Upper lobe of left lung (tissue), 6 donors: ENCODE data around the gene PSMB3. TPM values are rescaled to one million over a fixed set of nuclear protein-coding genes. Genes with fewer than 3 reads are reported as not detected.

Experiments used
- ATAC-seq, 2 donors: fragments of 200-7000 bp; cut with Tn5 transposase; one replicate each; pipeline ENCODE4 v1.9.1; 2022; ENCODE audit warnings: mild to moderate bottlenecking in 2 of 2, moderate library complexity in 2 of 2; ENCODE audit not compliant: low FRiP score in 2 of 2
- DNase-seq, 2 donors: peaks; one replicate each; pipeline ENCODE4 v3.0.0-alpha.2; 2019 to 2020
- H3K27ac ChIP-seq, 4 donors: fragments of 200-600 bp; sonication (generic); one replicate each; pipeline ENCODE4 v1.5.1; 2016 to 2019
- H3K27me3 ChIP-seq, 4 donors: fragments of 200-600 bp; sonication (generic); one replicate each; pipeline ENCODE4 v1.5.1; 2017 to 2019
- H3K36me3 ChIP-seq, 4 donors: fragments of 200-600 bp; sonication (generic); one replicate each; pipeline ENCODE4 v1.5.1; 2016 to 2019
- H3K4me1 ChIP-seq, 4 donors: fragments of 200-600 bp; sonication (generic); one replicate each; pipeline ENCODE4 v1.5.1; 2018 to 2019
- H3K4me3 ChIP-seq, 4 donors: fragments of 200-600 bp; sonication (generic); one replicate each; pipeline ENCODE4 v1.5.1; 2017 to 2019; ENCODE audit warnings: mild to moderate bottlenecking in 2 of 4, moderate library complexity in 1 of 4
- H3K9me3 ChIP-seq, 4 donors: fragments of 200-600 bp; sonication (generic); one replicate each; pipeline ENCODE4 v1.5.1; 2018 to 2019
- EP300 ChIP-seq, 4 donors: sonication (generic); formaldehyde crosslinking; IDR thresholded peaks; one replicate each; pipeline ENCODE4 v1.5.1; 2017; ENCODE audit warnings: antibody characterized with exemption in 4 of 4, control low read depth in 2 of 4
- POLR2A ChIP-seq, 4 donors: fragments of 450-650 bp; IDR thresholded peaks; one replicate each; pipeline ENCODE4 v1.5.1; 2016 to 2017; ENCODE audit warnings: antibody characterized with exemption in 4 of 4, mild to moderate bottlenecking in 2 of 4
- POLR2AphosphoS5 ChIP-seq, 2 donors: sonication (generic); formaldehyde crosslinking; IDR thresholded peaks; one replicate each; pipeline ENCODE4 v1.5.1; 2017; ENCODE audit warnings: antibody characterized with exemption in 2 of 2
- WGBS, 2 donors: methylation state at CpG; one replicate each; pipeline ENCODE4 v1.1.5; 2017 to 2018; 5-methylcytosine and 5-hydroxymethylcytosine counted together
- total RNA-seq, 6 donors: library from RNA; depleted of rRNA in 4 of 6; stranded (reverse); fragments of >200 nt in 4 of 6; gene quantifications; one replicate each; pipeline versions ENCODE4 v1.1.0 to v1.2.1, GENCODE V29; 2016 to 2021
- TF ChIP-seq, protein P1 (sequence below), 6 experiments: fragments of 450-650 bp in 4 of 6; fragments of 200-600 bp in 2 of 6; sonication (generic) in 2 of 6; IDR thresholded peaks; one replicate each; pipeline ENCODE4 v1.5.1; 2016 to 2019; ENCODE audit warnings: antibody characterized with exemption in 6 of 6
- donor health status: DM: no; HTN: no; CAD: no; lungs with moderate emphysema.
- donor health status: DM: no; HTN: yes; CAD: no; lungs with severe emphysema.

Gene PSMB3
- total RNA-seq, 6 donors from 2014 or later: 61.8 to 157 (median 79.2) TPM

GRCh38 chr17:38704606-38705522 lies 47.7 kb upstream of the PSMB3 start, which contains the start of gene MLLT6:
MLLT6 (plus strand) TSS chr17:38705273; CDS start chr17:38705633, 360 bp downstream.
- ATAC-seq (peak; percentile 61 to 62), DNase-seq (peak; percentile 77 to 96)
- no peaks in the 10 kb centered on the region for H3K9me3 ChIP-seq
- peaks cover 0 to 21% (median 11%) of the 10 kb centered on the region in 4 donors for H3K36me3 ChIP-seq
- peaks cover 0 to 3% (median 0%) of the 10 kb centered on the region in 4 donors for H3K27me3 ChIP-seq
- peak within 1 kb of the TSS; percentile 78 to 97 (median 93) for H3K4me3 ChIP-seq
- H3K4me1 ChIP-seq: peaks cover 36 to 60% (median 44%) of the 10 kb centered on the region in 4 donors
- peak within 1 kb of the TSS; percentile 94 to 98 (median 96) for H3K27ac ChIP-seq
- TF ChIP-seq POLR2AphosphoS5 (IDR thresholded peaks at IDR 0.05) (peak; percentile 41 to 47), POLR2A (IDR thresholded peaks at IDR 0.05) (peak in 1 of 4 donors; percentile 50), EP300 (IDR thresholded peaks at IDR 0.05) (no peak)
- TF ChIP-seq, protein P1, sequence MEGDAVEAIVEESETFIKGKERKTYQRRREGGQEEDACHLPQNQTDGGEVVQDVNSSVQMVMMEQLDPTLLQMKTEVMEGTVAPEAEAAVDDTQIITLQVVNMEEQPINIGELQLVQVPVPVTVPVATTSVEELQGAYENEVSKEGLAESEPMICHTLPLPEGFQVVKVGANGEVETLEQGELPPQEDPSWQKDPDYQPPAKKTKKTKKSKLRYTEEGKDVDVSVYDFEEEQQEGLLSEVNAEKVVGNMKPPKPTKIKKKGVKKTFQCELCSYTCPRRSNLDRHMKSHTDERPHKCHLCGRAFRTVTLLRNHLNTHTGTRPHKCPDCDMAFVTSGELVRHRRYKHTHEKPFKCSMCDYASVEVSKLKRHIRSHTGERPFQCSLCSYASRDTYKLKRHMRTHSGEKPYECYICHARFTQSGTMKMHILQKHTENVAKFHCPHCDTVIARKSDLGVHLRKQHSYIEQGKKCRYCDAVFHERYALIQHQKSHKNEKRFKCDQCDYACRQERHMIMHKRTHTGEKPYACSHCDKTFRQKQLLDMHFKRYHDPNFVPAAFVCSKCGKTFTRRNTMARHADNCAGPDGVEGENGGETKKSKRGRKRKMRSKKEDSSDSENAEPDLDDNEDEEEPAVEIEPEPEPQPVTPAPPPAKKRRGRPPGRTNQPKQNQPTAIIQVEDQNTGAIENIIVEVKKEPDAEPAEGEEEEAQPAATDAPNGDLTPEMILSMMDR (IDR thresholded peaks at IDR 0.05): peak in 1 of 6 experiments; percentile 7
- WGBS, 2 donors: 1% methylated on average over 27 to 61 of the region's 100 CpGs

GRCh38 chr17:38705523-38705802 lies 47.1 kb upstream of the PSMB3 start:
- Histone ChIP-seq H3K27ac (peak overlapping the region; percentile 94 to 98 (median 96)), H3K27me3 (peaks cover 0 to 3% (median 0%) of the 10 kb centered on the region in 4 donors), H3K36me3 (peaks cover 0 to 24% (median 11%) of the 10 kb centered on the region in 4 donors), H3K4me3 (peak overlapping the region; percentile 35 to 97 (median 93)), H3K9me3 (no peaks in the 10 kb centered on the region), H3K4me1 (peaks cover 32 to 60% (median 41%) of the 10 kb centered on the region in 4 donors)
- TF ChIP-seq POLR2AphosphoS5 (IDR thresholded peaks at IDR 0.05) (no peak), EP300 (IDR thresholded peaks at IDR 0.05) (no peak)
- TF ChIP-seq, protein P1 (IDR thresholded peaks at IDR 0.05): no peak
- ATAC-seq (no peak), DNase-seq (peak in 1 of 2 donors; percentile 89)
- 0% methylated on average over 6 to 9 of the region's 32 CpGs for WGBS, 2 donors

DNA sequence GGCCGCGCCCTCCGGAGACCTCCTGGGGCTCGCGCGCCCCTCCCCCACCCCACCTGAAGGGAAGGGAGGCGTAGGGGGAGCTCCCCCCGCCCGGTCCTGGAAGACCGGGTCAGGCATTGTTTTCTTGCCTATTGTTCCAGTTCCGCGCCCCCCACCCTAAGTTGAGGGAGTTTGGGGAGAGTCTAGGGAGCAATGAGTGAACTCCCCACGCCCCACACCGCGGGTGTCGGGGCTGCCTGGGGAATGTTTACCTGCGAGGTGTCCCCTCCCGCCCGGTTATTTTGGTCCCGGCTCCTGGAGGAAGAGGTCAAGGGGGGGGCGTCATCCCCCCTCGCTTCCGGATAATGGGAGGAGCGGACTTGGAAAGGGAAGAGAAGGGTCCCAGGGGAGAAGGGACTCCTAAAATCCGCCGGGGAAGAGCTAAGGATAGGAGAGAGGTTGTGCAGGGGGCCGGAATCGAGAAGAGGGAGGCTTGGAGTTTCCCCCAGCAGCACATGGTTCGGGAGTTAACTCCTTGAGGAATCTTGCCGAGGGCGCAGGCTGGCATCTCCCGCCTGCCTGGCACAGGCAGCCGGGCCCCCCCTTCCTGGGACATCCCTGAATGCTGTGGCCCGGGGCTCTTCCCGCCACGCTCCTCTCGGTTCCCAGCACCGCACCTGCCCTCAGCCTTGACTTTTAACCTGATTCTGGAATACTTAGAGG lies 46.6 kb upstream of the PSMB3 start:
- 0 to 1% methylated on average over 17 to 36 of the region's 38 CpGs for WGBS, 2 donors
- peaks cover 0 to 3% (median 0%) of the 10 kb centered on the region in 4 donors for H3K27me3 ChIP-seq
- peak overlapping the region; percentile 35 to 97 (median 93) for H3K4me3 ChIP-seq
- DNase-seq (peak; percentile 67 to 74), ATAC-seq (no peak)
- H3K27ac ChIP-seq: peak overlapping the region; percentile 94 to 98 (median 96)
- H3K9me3 ChIP-seq: no peaks in the 10 kb centered on the region
- peaks cover 29 to 61% (median 39%) of the 10 kb centered on the region in 4 donors for H3K4me1 ChIP-seq
- TF ChIP-seq, protein P1 (IDR thresholded peaks at IDR 0.05): no peak
- TF ChIP-seq POLR2A (IDR thresholded peaks at IDR 0.05): no peak
- TF ChIP-seq POLR2AphosphoS5 (IDR thresholded peaks at IDR 0.05): no peak
- H3K36me3 ChIP-seq: peaks cover 0 to 28% (median 11%) of the 10 kb centered on the region in 4 donors

DNA sequence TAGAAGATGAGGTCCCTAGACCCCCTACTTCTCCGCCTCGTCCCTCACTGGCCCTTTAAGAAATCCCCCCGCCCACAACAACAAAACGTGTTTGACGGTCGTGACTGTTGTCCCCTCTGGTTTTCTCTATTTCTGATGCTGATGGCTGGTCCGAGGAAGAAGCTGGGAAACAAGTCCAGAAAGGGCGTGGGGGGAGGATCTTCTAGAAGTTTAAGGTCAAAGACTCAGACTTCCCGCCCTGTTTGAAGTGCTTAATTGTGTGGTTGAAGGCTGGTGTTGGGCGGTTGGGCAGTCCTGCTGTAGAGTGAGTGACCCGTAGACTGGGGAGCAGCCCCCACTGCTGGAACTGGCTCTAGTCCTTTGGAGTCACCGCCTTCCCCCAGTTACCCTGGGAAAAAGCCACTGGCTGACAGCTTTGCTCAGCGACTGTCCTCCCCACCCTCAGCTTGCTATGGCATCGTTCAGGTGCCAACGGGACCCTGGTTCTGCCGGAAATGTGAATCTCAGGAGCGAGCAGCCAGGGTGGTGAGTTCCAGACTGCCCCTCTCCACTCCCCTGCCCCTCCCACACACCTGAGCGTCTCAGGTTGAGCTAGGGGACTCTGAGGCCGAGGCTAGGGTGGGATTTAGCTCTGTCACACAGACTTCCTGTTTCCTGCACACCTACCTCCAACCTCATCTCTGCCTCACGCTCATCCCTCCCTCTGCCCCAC lies 45.9 kb upstream of the PSMB3 start:
- 12 to 13% methylated on average over 15 to 20 of the region's 20 CpGs for WGBS, 2 donors
- H3K36me3 ChIP-seq: peaks cover 2 to 35% (median 16%) of the 10 kb centered on the region in 4 donors
- H3K27ac ChIP-seq: peak overlapping the region; percentile 94 to 98 (median 96)
- TF ChIP-seq POLR2A (IDR thresholded peaks at IDR 0.05): no peak
- no peak for TF ChIP-seq POLR2AphosphoS5 (IDR thresholded peaks at IDR 0.05)
- TF ChIP-seq EP300 (IDR thresholded peaks at IDR 0.05): no peak
- TF ChIP-seq, protein P1 (IDR thresholded peaks at IDR 0.05): no peak
- ATAC-seq: no peak
- no peaks in the 10 kb centered on the region for H3K9me3 ChIP-seq
- peaks cover 0 to 3% (median 0%) of the 10 kb centered on the region in 4 donors for H3K27me3 ChIP-seq
- DNase-seq: peak in 1 of 2 donors; percentile 52
- H3K4me3 ChIP-seq: peak overlapping the region; percentile 35 to 97 (median 93)
- H3K4me1 ChIP-seq: peaks cover 22 to 60% (median 38%) of the 10 kb centered on the region in 4 donors
